Activated CD8-positive, alpha-beta T cell treated with anti-CD3 and anti-CD28 coated beads, Interleukin-2, amount 10 ng/mL, durations not matched to agents 7 days and 5 days (primary cell): Measurements from ENCODE around the gene ALDH9A1. TPM values are rescaled to one million over a fixed set of nuclear protein-coding genes. Genes with fewer than 3 reads are reported as not detected.
A peak's percentile ranks its signal among the peaks of the same experiment; 100 is the strongest.
"Not testable (repeated sequence)": the region's sequence is repeated elsewhere in the genome, so short reads cannot be mapped to it uniquely, and the experiment has no call there.

Source experiments
- ATAC-seq: fragments of 150-1000 bp; cut with Tn5 transposase; one replicate; pipeline ENCODE4 v1.10.0; 2021; ENCODE audit warnings: moderate library complexity
- CTCF ChIA-PET: fragments of 350-600 bp; sonication (Branson Sonifier 250); formaldehyde crosslinking; loops from one replicate; lab custom pipeline; 2021; ENCODE audit warnings: antibody characterized with exemption; lab: Charles Lee
- POLR2A ChIA-PET: fragments of 350-600 bp; sonication (Branson Sonifier 250); formaldehyde crosslinking; loops from one replicate; lab custom pipeline; 2021; ENCODE audit warnings: antibody characterized with exemption; lab: Charles Lee
- DNase-seq: peaks from one replicate; pipeline ENCODE4 v3.0.0-alpha.2; 2020
- H3K27ac Mint-ChIP-seq: one replicate; pipeline ENCODE4 v1.8.0; 2021; ENCODE audit warnings: mild to moderate bottlenecking, mixed read lengths
- H3K27me3 Mint-ChIP-seq: one replicate; pipeline ENCODE4 v1.8.0; 2021; ENCODE audit warnings: low read depth, mixed read lengths
- H3K36me3 Mint-ChIP-seq: one replicate; pipeline ENCODE4 v1.8.0; 2021; ENCODE audit warnings: low read depth, mixed read lengths
- H3K4me1 Mint-ChIP-seq: one replicate; pipeline ENCODE4 v1.8.0; 2021; ENCODE audit warnings: low read depth, mixed read lengths
- H3K4me3 Mint-ChIP-seq: one replicate; pipeline ENCODE4 v1.8.0; 2021; ENCODE audit warnings: mild to moderate bottlenecking, mixed read lengths
- H3K9me3 Mint-ChIP-seq: one replicate; pipeline ENCODE4 v1.8.0; 2022; ENCODE audit warnings: mixed read lengths; ENCODE audit not compliant: insufficient read depth
- total RNA-seq, 2 experiments: library from RNA; stranded (reverse); gene quantifications; one replicate each; pipeline ENCODE4 v1.2.3, GENCODE V29; 2021

The ALDH9A1 gene
- total RNA-seq, 2 experiments from 2014 or later = 42.7 to 48.2 TPM

- ATAC-seq (no peak), DNase-seq (no peak)
- H3K27me3 Mint-ChIP-seq = no peaks in the 10 kb centered on the region
- ChIA-PET POLR2A (interaction anchor here (1.2 to 1.6 kb wide), 2 partner anchors 11 kb away, joined by 3 to 6 read pairs; partner anchors contain the start of gene ALDH9A1), CTCF (interaction anchor here (1.0 to 1.6 kb wide), 3 partner anchors 9 to 85 kb away, joined by 3 to 4 read pairs (median 3); no protein-coding TSS in a partner anchor)
- no peaks in the 10 kb centered on the region for H3K9me3 Mint-ChIP-seq
- peaks cover 30% of the 10 kb centered on the region for H3K4me1 Mint-ChIP-seq
- H3K4me3 Mint-ChIP-seq = no peak overlapping the region
- peaks cover 69% of the 10 kb centered on the region for H3K36me3 Mint-ChIP-seq
- H3K27ac Mint-ChIP-seq = peak overlapping the region; percentile 41
These were observed 11.4 kb downstream of the ALDH9A1 start for GRCh38 chr1:165686971-165687433.

DNA sequence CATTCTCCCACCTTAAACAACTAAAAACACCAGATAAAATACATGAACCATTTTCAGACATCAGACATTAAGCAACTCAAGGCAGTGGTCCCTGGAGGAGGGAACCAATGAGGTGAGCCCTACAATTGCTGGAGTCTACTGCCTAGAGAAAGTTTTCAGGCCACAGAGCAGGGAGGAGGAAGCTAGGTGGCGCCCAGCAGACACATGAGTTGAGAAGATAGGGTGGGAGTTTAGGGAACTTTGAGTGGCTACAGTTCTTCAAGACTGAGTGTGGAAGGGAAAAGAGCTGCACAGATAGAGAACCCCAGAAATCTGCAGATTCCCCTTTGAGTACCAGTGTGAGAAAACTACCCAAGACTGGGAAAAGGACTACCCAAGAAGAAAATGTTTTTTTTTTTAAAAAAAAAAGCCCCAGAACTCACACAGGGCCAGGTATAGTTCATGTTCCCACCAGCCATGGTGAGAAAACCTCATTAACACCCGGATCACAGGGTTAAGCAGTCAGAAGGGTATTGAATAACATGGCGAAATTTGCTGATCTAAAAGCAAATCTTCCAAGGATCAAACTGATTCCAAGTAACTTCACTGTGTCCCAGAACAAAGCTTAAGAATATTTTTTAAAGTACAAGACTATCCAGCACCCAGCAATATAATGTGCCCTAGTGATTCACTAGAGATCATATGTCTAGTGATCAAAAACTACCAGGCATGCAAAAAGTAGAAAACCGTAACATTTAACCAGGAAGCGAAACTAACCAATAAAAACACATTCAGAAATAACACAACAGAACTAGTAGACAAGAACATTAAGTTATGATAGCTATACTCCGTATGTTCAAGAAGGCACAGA, 12.0 kb downstream of the ALDH9A1 start:
- no peak overlapping the region for H3K4me3 Mint-ChIP-seq
- H3K27ac Mint-ChIP-seq = no peak overlapping the region
- CTCF ChIA-PET = interaction anchor here (1.0 to 1.6 kb wide), 6 partner anchors 8 to 85 kb away, joined by 3 to 4 read pairs (median 4); partner anchors contain the start of gene ALDH9A1
- DNase-seq = no peak
- no peaks in the 10 kb centered on the region for H3K9me3 Mint-ChIP-seq
- H3K4me1 Mint-ChIP-seq = peaks cover 26% of the 10 kb centered on the region
- peaks cover 69% of the 10 kb centered on the region for H3K36me3 Mint-ChIP-seq
- no peaks in the 10 kb centered on the region for H3K27me3 Mint-ChIP-seq
- POLR2A ChIA-PET = interaction anchor here (1.0 to 1.6 kb wide), 3 partner anchors 11 to 858 kb away, joined by 3 to 6 read pairs (median 4); partner anchors contain the start of gene ALDH9A1
- ATAC-seq = no peak

DNA sequence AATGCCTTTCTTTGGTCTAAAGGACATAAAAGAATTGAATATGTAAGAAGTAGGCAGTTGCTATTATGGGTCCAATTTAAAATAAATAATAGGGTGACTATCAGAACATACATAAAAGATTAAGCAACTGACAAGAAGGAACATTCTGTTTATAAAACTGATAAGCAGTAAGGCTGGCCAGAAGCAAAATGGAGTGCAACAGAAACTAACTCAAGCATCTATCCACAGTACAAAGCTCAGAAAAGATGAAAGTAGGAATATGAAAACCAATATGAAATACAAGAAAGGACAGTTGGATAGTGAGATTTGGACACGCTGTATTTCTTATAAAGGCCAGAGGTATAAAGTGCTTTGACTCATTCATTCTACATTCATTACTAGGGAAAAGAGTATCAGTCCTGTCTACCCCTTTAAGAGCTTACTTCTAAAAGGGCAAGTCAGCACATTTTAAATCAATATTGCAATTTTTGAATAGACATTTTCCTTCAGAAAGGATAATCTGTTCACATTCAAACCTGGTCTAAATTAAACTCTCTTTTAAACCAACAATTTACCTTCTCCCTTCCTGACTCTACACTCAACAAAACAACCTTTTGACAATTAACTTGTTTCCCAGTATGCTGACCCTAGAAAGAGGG, 14.4 kb downstream of the ALDH9A1 start:
- Mint-ChIP-seq H3K4me1 (peaks cover 25% of the 10 kb centered on the region), H3K27me3 (no peaks in the 10 kb centered on the region), H3K36me3 (peaks cover 72% of the 10 kb centered on the region), H3K4me3 (no peak overlapping the region), H3K27ac (no peak overlapping the region), H3K9me3 (no peaks in the 10 kb centered on the region)
- ChIA-PET CTCF (interaction anchor here (0.8 to 1.5 kb wide), 3 partner anchors 82 to 230 kb away, joined by 3 to 4 read pairs (median 4); no protein-coding TSS in a partner anchor), POLR2A (no interaction called here)
- DNase-seq = no peak
- ATAC-seq = no peak

GRCh38 chr1:165680773-165681172, 17.6 kb downstream of the ALDH9A1 start:
- POLR2A ChIA-PET, H3K27me3 Mint-ChIP-seq, H3K4me3 Mint-ChIP-seq, H3K9me3 Mint-ChIP-seq, H3K27ac Mint-ChIP-seq, CTCF ChIA-PET, DNase-seq, ATAC-seq: not testable (repeated sequence)
- H3K36me3 Mint-ChIP-seq = peaks cover 64% of the 10 kb centered on the region
- H3K4me1 Mint-ChIP-seq = peaks cover 16% of the 10 kb centered on the region

DNA sequence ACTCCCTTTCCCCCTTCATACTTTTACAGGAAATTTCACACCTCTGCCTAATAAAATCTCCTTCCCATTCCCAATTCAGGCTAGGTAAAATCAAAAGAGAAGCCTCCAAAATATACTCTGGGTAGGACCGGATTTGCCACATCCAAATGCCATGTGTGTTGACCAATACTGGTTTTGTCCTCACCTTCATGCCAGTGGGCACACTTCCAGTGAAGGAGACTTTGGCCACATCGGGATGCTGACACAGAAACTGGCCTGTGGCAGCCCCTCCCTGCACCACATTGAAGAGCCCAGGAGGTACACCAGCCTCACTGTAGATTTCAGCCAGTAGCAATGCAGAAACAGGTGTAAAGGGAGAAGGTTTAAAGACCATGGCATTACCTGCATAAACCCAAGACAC, 18.1 kb downstream of the ALDH9A1 start:
- CTCF ChIA-PET = no interaction called here
- H3K4me1 Mint-ChIP-seq = peaks cover 17% of the 10 kb centered on the region

DNA sequence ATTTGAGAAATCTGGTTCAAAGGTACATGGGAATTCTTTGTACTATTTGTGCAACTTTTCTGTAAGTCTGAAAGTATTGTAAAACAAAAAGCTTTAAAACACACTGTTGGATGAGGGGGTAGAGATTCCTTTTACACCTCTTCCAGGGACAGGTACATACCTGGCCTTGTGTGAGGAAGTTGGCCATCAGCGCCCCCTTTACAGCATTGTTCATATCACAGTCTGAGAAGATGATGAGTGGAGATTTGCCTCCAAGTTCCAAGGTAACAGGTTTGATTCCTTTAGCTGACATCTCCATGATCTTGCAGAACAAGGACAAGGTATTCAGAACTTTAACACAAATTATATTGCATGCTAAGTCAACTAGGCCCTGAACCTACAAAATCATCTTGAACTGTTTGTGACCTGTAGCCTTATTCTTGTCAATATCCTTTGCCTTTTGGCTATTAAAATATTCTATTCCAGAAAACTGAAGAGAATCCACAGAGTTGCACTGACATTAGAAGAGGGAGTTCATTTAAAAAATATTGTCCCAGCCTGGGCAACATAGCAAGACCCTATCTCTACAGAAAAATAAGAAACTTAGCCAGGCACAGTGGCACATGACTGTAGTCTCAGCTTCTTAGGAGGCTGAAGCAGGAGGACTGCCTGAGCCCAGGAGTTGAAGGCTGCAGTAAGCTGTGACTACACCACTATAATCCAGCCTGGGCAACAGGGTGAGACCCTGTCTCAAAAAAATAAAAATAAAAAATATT, 18.9 kb downstream of the ALDH9A1 start:
- DNase-seq (no peak), ATAC-seq (no peak)
- ChIA-PET CTCF (interaction anchor here (1.0 kb wide), 1 partner anchor 77 kb away, joined by 3 read pairs; no protein-coding TSS in a partner anchor), POLR2A (interaction anchor here (1.7 kb wide), 1 partner anchor 19 kb away, joined by 5 read pairs; the partner anchor contains the start of gene ALDH9A1)
- Mint-ChIP-seq H3K4me1 (peaks cover 19% of the 10 kb centered on the region), H3K36me3 (peaks cover 64% of the 10 kb centered on the region), H3K4me3 (no peak overlapping the region), H3K27ac (no peak overlapping the region), H3K27me3 (no peaks in the 10 kb centered on the region), H3K9me3 (no peaks in the 10 kb centered on the region)

More for the DNA sequence above, 18.1 kb downstream of the ALDH9A1 start:
- H3K27me3 Mint-ChIP-seq = no peaks in the 10 kb centered on the region
- H3K27ac Mint-ChIP-seq = no peak overlapping the region
- POLR2A ChIA-PET = no interaction called here
- H3K9me3 Mint-ChIP-seq = no peaks in the 10 kb centered on the region
- H3K4me3 Mint-ChIP-seq = no peak overlapping the region
- no peak for ATAC-seq
- no peak for DNase-seq
- H3K36me3 Mint-ChIP-seq = peaks cover 65% of the 10 kb centered on the region

DNA sequence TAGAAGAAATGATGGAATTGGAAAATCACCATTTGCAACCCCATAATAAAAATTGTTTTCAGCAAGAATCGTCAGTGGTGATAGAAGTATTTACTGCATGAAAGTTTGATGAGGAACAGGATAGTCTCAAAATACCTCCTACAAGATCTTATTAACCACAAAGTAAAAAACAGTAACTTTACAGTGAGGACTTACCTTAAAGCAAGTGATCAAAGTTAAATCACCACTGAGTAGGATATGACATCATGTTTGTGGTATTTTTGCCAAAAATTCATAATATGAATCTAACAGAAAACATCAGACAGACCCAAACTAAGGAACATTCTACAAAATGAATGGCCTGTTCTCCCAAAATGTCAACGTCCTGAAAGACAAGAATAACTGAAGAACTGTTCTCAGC, 19.9 kb downstream of the ALDH9A1 start:
- ATAC-seq (peak; percentile 47), DNase-seq (no peak)
- CTCF ChIA-PET = interaction anchor here (0.9 kb wide), 1 partner anchor 8 kb away, joined by 3 read pairs; no protein-coding TSS in a partner anchor
- peak overlapping the region; percentile 62 for H3K27ac Mint-ChIP-seq
- H3K27me3 Mint-ChIP-seq = no peaks in the 10 kb centered on the region
- H3K36me3 Mint-ChIP-seq = peaks cover 66% of the 10 kb centered on the region
- H3K4me3 Mint-ChIP-seq = no peak overlapping the region
- H3K9me3 Mint-ChIP-seq = no peaks in the 10 kb centered on the region
- POLR2A ChIA-PET = interaction anchor here (1.7 kb wide), 1 partner anchor 20 kb away, joined by 5 read pairs; the partner anchor contains the start of gene ALDH9A1
- peaks cover 19% of the 10 kb centered on the region for H3K4me1 Mint-ChIP-seq

DNA sequence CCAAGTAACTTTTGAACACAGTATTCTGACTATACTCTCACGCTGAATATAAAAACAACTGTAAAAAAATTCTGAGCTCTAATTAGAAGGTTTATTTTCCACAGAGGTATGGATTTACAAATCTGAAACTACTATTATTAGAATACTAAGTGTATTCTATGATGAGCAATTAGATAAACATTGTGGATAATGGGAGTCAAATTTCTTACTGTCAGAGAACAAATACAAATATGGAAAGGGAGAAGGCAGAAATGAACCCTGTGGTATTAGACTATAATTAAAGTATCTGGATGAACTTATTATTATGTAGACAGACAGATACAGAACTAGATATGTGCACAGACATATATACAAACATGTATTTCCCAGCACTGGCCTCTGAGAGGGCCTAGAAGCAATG, 22.6 kb downstream of the ALDH9A1 start:
- CTCF ChIA-PET = no interaction called here
- H3K27ac Mint-ChIP-seq = no peak overlapping the region
- no peaks in the 10 kb centered on the region for H3K9me3 Mint-ChIP-seq
- POLR2A ChIA-PET = no interaction called here
- no peaks in the 10 kb centered on the region for H3K27me3 Mint-ChIP-seq
- no peak overlapping the region for H3K4me3 Mint-ChIP-seq
- H3K4me1 Mint-ChIP-seq = peaks cover 21% of the 10 kb centered on the region
- DNase-seq = no peak
- ATAC-seq = no peak
- H3K36me3 Mint-ChIP-seq = peaks cover 65% of the 10 kb centered on the region

- DNase-seq = no peak
- no peak for ATAC-seq
- Mint-ChIP-seq H3K27me3 (no peaks in the 10 kb centered on the region), H3K36me3 (peaks cover 63% of the 10 kb centered on the region), H3K9me3 (no peaks in the 10 kb centered on the region), H3K27ac (no peak overlapping the region), H3K4me1 (peaks cover 21% of the 10 kb centered on the region), H3K4me3 (no peak overlapping the region)
- POLR2A ChIA-PET = interaction anchor here (1.0 kb wide), 1 partner anchor 24 kb away, joined by 4 read pairs; the partner anchor contains the start of gene ALDH9A1
- CTCF ChIA-PET = no interaction called here
These were observed 23.8 kb downstream of the ALDH9A1 start for GRCh38 chr1:165674599-165674998.

DNA sequence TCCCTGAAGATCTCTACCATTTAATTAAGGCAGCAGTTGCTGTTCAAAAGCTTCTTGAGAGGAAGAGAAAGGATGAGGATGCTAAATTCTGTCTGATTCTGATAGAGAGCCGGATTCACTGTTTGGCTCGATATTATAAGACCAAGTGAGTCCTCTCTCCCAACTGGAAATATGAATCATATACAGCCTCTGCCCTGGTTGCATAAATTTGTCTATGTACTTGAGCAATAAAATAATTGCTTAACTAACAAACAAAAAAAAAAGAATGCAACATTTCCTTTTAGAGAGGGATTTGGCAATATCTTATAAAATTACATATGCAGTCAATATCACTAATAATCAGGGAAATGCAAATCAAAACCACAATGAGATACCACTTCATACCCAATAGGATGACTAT, 26.8 kb downstream of the ALDH9A1 start:
- POLR2A ChIA-PET = no interaction called here
- no peaks in the 10 kb centered on the region for H3K9me3 Mint-ChIP-seq
- ATAC-seq = no peak
- CTCF ChIA-PET = no interaction called here
- peaks cover 71% of the 10 kb centered on the region for H3K36me3 Mint-ChIP-seq
- no peak overlapping the region for H3K4me3 Mint-ChIP-seq
- DNase-seq = no peak
- no peaks in the 10 kb centered on the region for H3K27me3 Mint-ChIP-seq
- no peak overlapping the region for H3K27ac Mint-ChIP-seq
- peaks cover 8% of the 10 kb centered on the region for H3K4me1 Mint-ChIP-seq

GRCh38 chr1:165668184-165668583, 30.2 kb downstream of the ALDH9A1 start:
- ChIA-PET CTCF (interaction anchor here (1.1 kb wide), 1 partner anchor 70 kb away, joined by 3 read pairs; no protein-coding TSS in a partner anchor), POLR2A (no interaction called here)
- peaks cover 75% of the 10 kb centered on the region for H3K36me3 Mint-ChIP-seq
- no peak for DNase-seq
- no peak for ATAC-seq
- H3K9me3 Mint-ChIP-seq = no peaks in the 10 kb centered on the region
- H3K4me1 Mint-ChIP-seq = peaks cover 15% of the 10 kb centered on the region
- no peak overlapping the region for H3K4me3 Mint-ChIP-seq
- H3K27ac Mint-ChIP-seq = no peak overlapping the region
- no peaks in the 10 kb centered on the region for H3K27me3 Mint-ChIP-seq
